DOHH2 (cell line): ENCODE results near the gene DOCK10.

Experiments
- EZH2phosphoT487 ChIP-seq: fragments of 200-600 bp; sonication (generic); IDR thresholded peaks from 2 replicates; pipeline ENCODE4 v1.6.1; 2017; ENCODE audit warnings: borderline replicate concordance, mild to moderate bottlenecking, antibody characterized with exemption, low read length, moderate library complexity, mixed read lengths
- TF ChIP-seq, protein P1 (sequence below): fragments of 200-600 bp; sonication (generic); IDR thresholded peaks from one replicate; pipeline ENCODE4 v1.5.1; 2014; ENCODE audit warnings: antibody characterized with exemption, mild to moderate bottlenecking, low read depth, low read length; ENCODE audit not compliant: poor library complexity, severe bottlenecking

DNA sequence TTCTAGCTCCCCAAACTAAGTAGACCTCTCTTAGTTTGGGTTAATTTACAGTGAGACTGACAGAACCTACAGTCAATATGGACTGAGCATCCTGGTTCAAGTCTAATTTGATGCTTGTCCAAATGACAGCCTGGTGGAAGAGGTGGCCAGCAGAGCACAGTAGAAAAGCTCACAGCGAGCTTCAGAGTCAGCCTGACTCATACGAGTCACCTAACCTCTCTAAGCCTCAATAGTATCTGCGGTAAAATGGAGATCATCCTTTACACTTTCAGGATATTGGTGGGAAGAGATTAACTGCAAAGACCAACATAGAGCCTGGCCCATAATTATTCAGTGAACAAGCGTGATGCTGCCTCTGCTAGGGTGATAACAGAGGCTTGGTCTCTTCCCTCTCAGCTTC is 54.5 kb downstream of the DOCK10 start:
- TF ChIP-seq, protein P1, sequence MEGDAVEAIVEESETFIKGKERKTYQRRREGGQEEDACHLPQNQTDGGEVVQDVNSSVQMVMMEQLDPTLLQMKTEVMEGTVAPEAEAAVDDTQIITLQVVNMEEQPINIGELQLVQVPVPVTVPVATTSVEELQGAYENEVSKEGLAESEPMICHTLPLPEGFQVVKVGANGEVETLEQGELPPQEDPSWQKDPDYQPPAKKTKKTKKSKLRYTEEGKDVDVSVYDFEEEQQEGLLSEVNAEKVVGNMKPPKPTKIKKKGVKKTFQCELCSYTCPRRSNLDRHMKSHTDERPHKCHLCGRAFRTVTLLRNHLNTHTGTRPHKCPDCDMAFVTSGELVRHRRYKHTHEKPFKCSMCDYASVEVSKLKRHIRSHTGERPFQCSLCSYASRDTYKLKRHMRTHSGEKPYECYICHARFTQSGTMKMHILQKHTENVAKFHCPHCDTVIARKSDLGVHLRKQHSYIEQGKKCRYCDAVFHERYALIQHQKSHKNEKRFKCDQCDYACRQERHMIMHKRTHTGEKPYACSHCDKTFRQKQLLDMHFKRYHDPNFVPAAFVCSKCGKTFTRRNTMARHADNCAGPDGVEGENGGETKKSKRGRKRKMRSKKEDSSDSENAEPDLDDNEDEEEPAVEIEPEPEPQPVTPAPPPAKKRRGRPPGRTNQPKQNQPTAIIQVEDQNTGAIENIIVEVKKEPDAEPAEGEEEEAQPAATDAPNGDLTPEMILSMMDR = no peak
- TF ChIP-seq EZH2phosphoT487 = no peak
